ENCODE measurements around the gene TFF3.
A peak's percentile ranks its signal among the peaks of the same experiment; 100 is the strongest.

Gene TFF3

GRCh38 chr21:42340187-42341050, 25.2 kb upstream of the TFF3 start:
- Mint-ChIP-seq H3K4me3 (no peak overlapping the region), H3K27me3 (no peaks in the 10 kb centered on the region), H3K36me3 (ENCODE audit: low read depth) (no peaks in the 10 kb centered on the region), H3K4me1 (peaks cover 14% of the 10 kb centered on the region), H3K27ac (no peak overlapping the region), H3K9me3 (no peaks in the 10 kb centered on the region)
- DNase-seq (no peak), ATAC-seq (no peak)

- ATAC-seq (no peak), DNase-seq (no peak)
- H3K27me3 Mint-ChIP-seq = no peaks in the 10 kb centered on the region
- H3K9me3 Mint-ChIP-seq = no peaks in the 10 kb centered on the region
- H3K36me3 Mint-ChIP-seq (ENCODE audit: low read depth) = no peaks in the 10 kb centered on the region
- no peak overlapping the region for H3K27ac Mint-ChIP-seq
- no peak overlapping the region for H3K4me3 Mint-ChIP-seq
- peaks cover 14% of the 10 kb centered on the region for H3K4me1 Mint-ChIP-seq
These were observed 23.8 kb upstream of the TFF3 start for GRCh38 chr21:42338729-42339715.

GRCh38 chr21:42337830-42338728, 22.9 kb upstream of the TFF3 start:
- H3K4me3 Mint-ChIP-seq = no peak overlapping the region
- H3K36me3 Mint-ChIP-seq (ENCODE audit: low read depth) = no peaks in the 10 kb centered on the region
- no peaks in the 10 kb centered on the region for H3K9me3 Mint-ChIP-seq
- H3K27ac Mint-ChIP-seq = peak overlapping the region; percentile 54
- DNase-seq (peak; percentile 86), ATAC-seq (peak; percentile 95)
- peaks cover 14% of the 10 kb centered on the region for H3K4me1 Mint-ChIP-seq
- peaks cover 3% of the 10 kb centered on the region for H3K27me3 Mint-ChIP-seq

GRCh38 chr21:42337276-42337675, 22.1 kb upstream of the TFF3 start:
- Mint-ChIP-seq H3K4me3 (no peak overlapping the region), H3K9me3 (no peaks in the 10 kb centered on the region), H3K27me3 (peaks cover 3% of the 10 kb centered on the region), H3K27ac (no peak overlapping the region), H3K4me1 (peaks cover 14% of the 10 kb centered on the region), H3K36me3 (ENCODE audit: low read depth) (no peaks in the 10 kb centered on the region)
- no peak for DNase-seq
- no peak for ATAC-seq

- DNase-seq (no peak), ATAC-seq (no peak)
- peaks cover 5% of the 10 kb centered on the region for H3K27me3 Mint-ChIP-seq
- H3K4me3 Mint-ChIP-seq = no peak overlapping the region
- no peak overlapping the region for H3K27ac Mint-ChIP-seq
- H3K4me1 Mint-ChIP-seq = peaks cover 14% of the 10 kb centered on the region
- no peaks in the 10 kb centered on the region for H3K36me3 Mint-ChIP-seq (ENCODE audit: low read depth)
- H3K9me3 Mint-ChIP-seq = peaks cover 10% of the 10 kb centered on the region
These were observed 20.8 kb upstream of the TFF3 start for GRCh38 chr21:42336054-42336453.

GRCh38 chr21:42332557-42333317, 17.5 kb upstream of the TFF3 start:
- no peaks in the 10 kb centered on the region for H3K36me3 Mint-ChIP-seq (ENCODE audit: low read depth)
- H3K4me3 Mint-ChIP-seq = no peak overlapping the region
- H3K9me3 Mint-ChIP-seq = peaks cover 11% of the 10 kb centered on the region
- no peak for DNase-seq
- H3K4me1 Mint-ChIP-seq = peaks cover 6% of the 10 kb centered on the region
- no peak for ATAC-seq
- H3K27ac Mint-ChIP-seq = no peak overlapping the region
- H3K27me3 Mint-ChIP-seq = peaks cover 5% of the 10 kb centered on the region

- no peaks in the 10 kb centered on the region for H3K36me3 Mint-ChIP-seq (ENCODE audit: low read depth)
- H3K4me3 Mint-ChIP-seq = no peak overlapping the region
- H3K27ac Mint-ChIP-seq = no peak overlapping the region
- DNase-seq = no peak
- peaks cover 11% of the 10 kb centered on the region for H3K9me3 Mint-ChIP-seq
- H3K4me1 Mint-ChIP-seq = no peaks in the 10 kb centered on the region
- H3K27me3 Mint-ChIP-seq = peaks cover 5% of the 10 kb centered on the region
- no peak for ATAC-seq
These were observed 16.5 kb upstream of the TFF3 start for GRCh38 chr21:42331660-42332059.

- Mint-ChIP-seq H3K4me1 (no peaks in the 10 kb centered on the region), H3K36me3 (ENCODE audit: low read depth) (no peaks in the 10 kb centered on the region), H3K27me3 (peaks cover 7% of the 10 kb centered on the region), H3K27ac (no peak overlapping the region), H3K9me3 (peaks cover 11% of the 10 kb centered on the region), H3K4me3 (no peak overlapping the region)
- no peak for DNase-seq
- no peak for ATAC-seq
These were observed 15.5 kb upstream of the TFF3 start for GRCh38 chr21:42330380-42331371.

- Mint-ChIP-seq H3K4me1 (no peaks in the 10 kb centered on the region), H3K36me3 (ENCODE audit: low read depth) (no peaks in the 10 kb centered on the region), H3K4me3 (no peak overlapping the region), H3K27me3 (peaks cover 5% of the 10 kb centered on the region), H3K9me3 (no peaks in the 10 kb centered on the region), H3K27ac (no peak overlapping the region)
- DNase-seq (no peak), ATAC-seq (no peak)
These were observed 9.7 kb upstream of the TFF3 start for GRCh38 chr21:42324896-42325295.

GRCh38 chr21:42321845-42322244, 6.6 kb upstream of the TFF3 start:
- no peak for ATAC-seq
- no peaks in the 10 kb centered on the region for H3K9me3 Mint-ChIP-seq
- no peak overlapping the region for H3K27ac Mint-ChIP-seq
- no peak overlapping the region for H3K4me3 Mint-ChIP-seq
- peaks cover 6% of the 10 kb centered on the region for H3K4me1 Mint-ChIP-seq
- no peak for DNase-seq
- H3K27me3 Mint-ChIP-seq = peaks cover 5% of the 10 kb centered on the region
- no peaks in the 10 kb centered on the region for H3K36me3 Mint-ChIP-seq (ENCODE audit: low read depth)

- peaks cover 4% of the 10 kb centered on the region for H3K27me3 Mint-ChIP-seq
- DNase-seq (no peak), ATAC-seq (no peak)
- H3K27ac Mint-ChIP-seq = no peak overlapping the region
- H3K4me3 Mint-ChIP-seq = no peak overlapping the region
- no peaks in the 10 kb centered on the region for H3K36me3 Mint-ChIP-seq (ENCODE audit: low read depth)
- no peaks in the 10 kb centered on the region for H3K9me3 Mint-ChIP-seq
- H3K4me1 Mint-ChIP-seq = peaks cover 6% of the 10 kb centered on the region
These were observed 6.0 kb upstream of the TFF3 start for GRCh38 chr21:42321231-42321630.

GRCh38 chr21:42320791-42321190, 5.6 kb upstream of the TFF3 start:
- H3K4me3 Mint-ChIP-seq = no peak overlapping the region
- peaks cover 6% of the 10 kb centered on the region for H3K4me1 Mint-ChIP-seq
- H3K36me3 Mint-ChIP-seq (ENCODE audit: low read depth) = no peaks in the 10 kb centered on the region
- DNase-seq = no peak
- peaks cover 4% of the 10 kb centered on the region for H3K27me3 Mint-ChIP-seq
- no peak overlapping the region for H3K27ac Mint-ChIP-seq
- no peak for ATAC-seq
- H3K9me3 Mint-ChIP-seq = no peaks in the 10 kb centered on the region
